Common myeloid progenitor, CD34-positive (primary cell): ENCODE measurements around the gene IFI44.

Experiments
- CTCF ChIA-PET: fragments of 350-600 bp; sonication (Branson Sonifier 250); formaldehyde crosslinking; loops from one replicate; lab custom pipeline; 2021; ENCODE audit warnings: antibody characterized with exemption; lab: Charles Lee
- POLR2A ChIA-PET: fragments of 350-600 bp; sonication (Branson Sonifier 250); formaldehyde crosslinking; loops from one replicate; lab custom pipeline; 2021; ENCODE audit warnings: antibody characterized with exemption; lab: Charles Lee
- DNase-seq, 3 donors: peaks; one replicate each; pipeline versions ENCODE4 v3.0.0 to v3.0.0-alpha.2; 2013
- H3K27ac ChIP-seq, 2 experiments: 1 replicate in 1 of 2; 2 replicates in 1 of 2; pipeline ENCODE4 v1.7.0; 2013; ENCODE audit warnings: inconsistent platforms in 2 of 2, low read length in 2 of 2, mild to moderate bottlenecking in 2 of 2, low read depth in 1 of 2, moderate library complexity in 1 of 2; ENCODE audit not compliant: severe bottlenecking in 2 of 2, insufficient read depth in 1 of 2, poor library complexity in 1 of 2
- H3K27me3 ChIP-seq, 5 experiments: replicated peaks in 2 of 5; 1 replicate in 3 of 5; 2 replicates in 2 of 5; pipeline versions ENCODE4 v1.6.1 to v1.7.0; 2013; ENCODE audit warnings: low read length in 4 of 5, mild to moderate bottlenecking in 2 of 5, moderate library complexity in 2 of 5, inconsistent platforms in 1 of 5; ENCODE audit not compliant: insufficient read depth in 5 of 5, control insufficient read depth in 4 of 5
- H3K36me3 ChIP-seq, 4 experiments: 1 replicate in 2 of 4; 2 replicates in 2 of 4; pipeline versions ENCODE4 v1.6.1 to v1.7.0; 2013; ENCODE audit warnings: low read length in 3 of 4, control low read depth in 1 of 4, mild to moderate bottlenecking in 1 of 4; ENCODE audit not compliant: control insufficient read depth in 4 of 4, insufficient read depth in 4 of 4
- H3K4me1 ChIP-seq, 4 experiments: 1 replicate in 3 of 4; 2 replicates in 1 of 4; pipeline versions ENCODE4 v1.6.1 to v1.7.1; 2013; ENCODE audit warnings: low read length in 3 of 4, mild to moderate bottlenecking in 3 of 4, control low read depth in 1 of 4, inconsistent platforms in 1 of 4, moderate library complexity in 1 of 4; ENCODE audit not compliant: control insufficient read depth in 4 of 4, insufficient read depth in 4 of 4; ENCODE audit errors: control extremely low read depth in 1 of 4
- H3K4me3 ChIP-seq, 7 experiments: 1 replicate in 4 of 7; 2 replicates in 3 of 7; pipeline versions ENCODE4 v1.5.1 to v1.7.0; 2013; ENCODE audit warnings: mild to moderate bottlenecking in 7 of 7, low read length in 6 of 7, moderate library complexity in 6 of 7, inconsistent platforms in 2 of 7, low read depth in 2 of 7, control low read depth in 1 of 7; ENCODE audit not compliant: insufficient read depth in 4 of 7, control insufficient read depth in 1 of 7; ENCODE audit errors: extremely low read depth in 1 of 7
- H3K9me3 ChIP-seq, 5 experiments: 1 replicate in 4 of 5; 2 replicates in 1 of 5; pipeline versions ENCODE4 v1.6.1 to v1.7.1; 2013; ENCODE audit warnings: low read length in 4 of 5, mild to moderate bottlenecking in 2 of 5, inconsistent platforms in 1 of 5, low read depth in 1 of 5, moderate library complexity in 1 of 5; ENCODE audit not compliant: control insufficient read depth in 4 of 5, insufficient read depth in 2 of 5; ENCODE audit errors: control extremely low read depth in 1 of 5
- WGBS: methylation state at CpG from one replicate; pipeline ENCODE4 v1.1.5; 2013; ENCODE audit not compliant: insufficient coverage; 5-methylcytosine and 5-hydroxymethylcytosine counted together

The IFI44 gene

DNA sequence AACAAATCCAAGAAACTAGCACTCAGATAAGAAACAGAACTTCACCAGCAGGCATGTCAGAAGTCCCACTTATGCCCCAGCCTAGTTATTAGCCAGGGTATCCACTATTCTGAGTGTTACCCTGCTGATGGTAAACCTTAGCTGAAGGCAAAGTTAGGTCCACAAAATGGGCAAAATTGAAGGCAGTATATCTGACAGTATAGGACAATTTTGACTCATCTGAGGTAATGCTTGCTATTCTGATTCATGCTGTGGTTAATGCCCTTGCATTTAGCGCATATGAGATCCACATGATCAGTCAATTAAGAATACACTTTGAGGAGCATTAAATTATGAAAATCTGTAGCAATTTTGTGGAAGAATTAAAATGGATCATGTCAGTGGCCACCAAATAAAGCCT is 15.1 kb downstream of the IFI44 start:
- Histone ChIP-seq H3K4me1 (peaks cover 0 to 2% (median 0%) of the 10 kb centered on the region in 4 experiments), H3K27ac (no peak overlapping the region)
- POLR2A ChIA-PET: no interaction called here

DNA sequence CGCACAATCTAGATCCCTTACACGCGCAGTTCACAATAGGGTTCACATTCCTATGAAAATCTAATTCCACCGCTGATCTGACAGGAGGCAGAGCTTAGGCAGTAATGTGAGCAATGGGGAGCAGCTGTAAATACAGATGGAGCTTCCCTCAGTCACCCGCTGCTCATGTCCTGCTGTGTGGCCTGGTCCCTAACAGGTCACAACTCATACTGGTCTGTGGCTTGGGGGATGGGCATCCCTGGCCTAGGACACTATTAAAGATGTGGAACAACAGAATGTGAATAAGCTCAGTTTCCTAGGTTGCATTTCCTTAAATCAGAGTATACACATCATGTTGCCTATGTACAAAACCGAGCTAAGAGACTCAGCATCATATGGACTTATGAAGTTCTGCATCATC is 16.2 kb downstream of the IFI44 start:
- no peak for DNase-seq
- Histone ChIP-seq H3K36me3 (peaks cover 0 to 31% (median 10%) of the 10 kb centered on the region in 4 experiments), H3K9me3 (no peaks in the 10 kb centered on the region), H3K27ac (no peak overlapping the region), H3K4me3 (no peak overlapping the region), H3K27me3 (no peaks in the 10 kb centered on the region), H3K4me1 (peaks cover 0 to 2% (median 0%) of the 10 kb centered on the region in 4 experiments)
- POLR2A ChIA-PET: no interaction called here
- 100% methylated on average over 4 of the region's 6 CpGs for WGBS
- CTCF ChIA-PET: interaction anchor here (0.7 to 2.4 kb wide), 4 partner anchors 10 to 48 kb away, joined by 3 to 6 read pairs (median 5); partner anchors contain the start of gene IFI44

More for the DNA sequence above, 15.1 kb downstream of the IFI44 start:
- Histone ChIP-seq H3K27me3 (no peaks in the 10 kb centered on the region), H3K4me3 (no peak overlapping the region), H3K9me3 (no peaks in the 10 kb centered on the region), H3K36me3 (peaks cover 0 to 39% (median 12%) of the 10 kb centered on the region in 4 experiments)
- CTCF ChIA-PET: interaction anchor here (1.4 to 2.4 kb wide), 2 partner anchors 11 to 15 kb away, joined by 4 to 6 read pairs; partner anchors contain the start of gene IFI44
- DNase-seq: no peak
- WGBS: 100% methylated on average over 1 of the region's 1 CpG

DNA sequence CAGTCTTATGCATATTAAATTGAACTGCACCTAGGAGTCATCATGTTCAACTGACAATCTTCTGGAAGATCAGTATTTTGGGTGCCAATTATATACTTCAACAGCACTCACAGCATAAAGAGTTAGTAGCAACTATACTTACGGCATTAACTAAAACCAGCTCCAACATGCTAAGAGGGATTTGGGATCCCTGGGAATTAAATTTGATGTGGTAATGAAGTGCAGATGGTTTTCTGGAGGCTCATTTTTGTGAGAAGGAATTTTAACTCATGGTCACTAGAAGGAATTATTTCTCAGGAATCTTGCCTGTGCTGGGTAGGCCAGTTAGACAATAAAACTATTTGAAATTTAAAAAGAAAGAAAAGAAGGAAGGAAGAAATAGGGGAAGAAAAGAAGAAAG is 18.3 kb downstream of the IFI44 start:
- no CpG with 5 or more reads among the region's 1 CpG for WGBS
- no peak for DNase-seq
- no peak overlapping the region for H3K27ac ChIP-seq
- no peaks in the 10 kb centered on the region for H3K9me3 ChIP-seq
- H3K4me1 ChIP-seq: peaks cover 0 to 2% (median 0%) of the 10 kb centered on the region in 4 experiments
- H3K27me3 ChIP-seq: no peaks in the 10 kb centered on the region
- H3K36me3 ChIP-seq: peaks cover 0 to 12% (median 6%) of the 10 kb centered on the region in 4 experiments
- ChIA-PET CTCF (interaction anchor here (0.8 kb wide), 1 partner anchor 49 kb away, joined by 3 read pairs; no protein-coding TSS in a partner anchor), POLR2A (no interaction called here)
- no peak overlapping the region for H3K4me3 ChIP-seq

DNA sequence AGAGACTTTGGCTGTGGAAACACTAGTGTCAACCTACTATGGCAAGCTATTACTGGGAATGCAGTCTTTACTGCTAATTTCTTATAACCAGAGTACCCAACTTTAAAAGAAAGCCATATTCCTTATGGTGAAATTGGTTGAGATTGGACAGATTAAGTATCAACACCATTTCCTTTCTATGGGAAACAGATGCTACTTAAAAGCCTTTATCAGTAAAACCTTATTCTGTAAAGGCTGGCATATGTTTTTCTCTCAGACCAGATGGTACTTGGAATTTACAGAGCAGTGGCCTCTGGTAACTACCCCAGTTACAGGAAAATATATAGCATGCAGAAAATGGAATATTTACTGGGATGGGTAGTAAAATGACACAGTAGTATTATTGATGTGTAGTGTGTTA is 18.8 kb downstream of the IFI44 start:
- Histone ChIP-seq H3K27me3 (no peaks in the 10 kb centered on the region), H3K27ac (no peak overlapping the region), H3K36me3 (peaks cover 0 to 7% (median 3%) of the 10 kb centered on the region in 4 experiments), H3K9me3 (no peaks in the 10 kb centered on the region), H3K4me3 (no peak overlapping the region), H3K4me1 (peaks cover 0 to 2% (median 0%) of the 10 kb centered on the region in 4 experiments)
- POLR2A ChIA-PET: no interaction called here
- CTCF ChIA-PET: no interaction called here
- peak in 1 of 3 donors; percentile 44 for DNase-seq

DNA sequence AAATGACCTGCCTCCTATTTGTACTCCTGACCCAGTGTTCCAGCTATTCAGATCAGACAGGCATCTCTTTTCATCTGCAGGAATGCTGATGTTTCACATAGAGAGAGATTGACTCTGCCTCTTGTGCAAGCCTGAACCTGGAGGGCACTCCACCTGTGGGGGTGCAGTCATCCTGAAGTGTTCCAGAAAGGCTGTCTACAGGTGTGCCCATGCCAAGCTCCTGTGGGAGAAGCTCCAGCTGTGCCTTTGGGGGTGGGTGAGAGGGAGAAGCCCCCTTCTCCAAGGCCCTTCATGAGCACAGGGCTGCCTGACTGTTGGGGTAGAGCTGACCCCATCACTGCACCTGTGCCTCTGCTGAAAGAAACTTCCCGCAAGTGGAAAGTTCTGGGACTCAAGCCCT is 22.8 kb downstream of the IFI44 start:
- Histone ChIP-seq H3K4me1 (peaks cover 0 to 2% (median 0%) of the 10 kb centered on the region in 4 experiments), H3K27me3 (no peaks in the 10 kb centered on the region), H3K36me3 (no peaks in the 10 kb centered on the region), H3K4me3 (no peak overlapping the region), H3K27ac (no peak overlapping the region), H3K9me3 (no peaks in the 10 kb centered on the region)
- CTCF ChIA-PET: interaction anchor here (0.5 to 2.6 kb wide), 8 partner anchors 46 to 883 kb away, joined by 3 to 14 read pairs (median 4); partner anchors contain the start of gene IFI44L
- POLR2A ChIA-PET: no interaction called here
- no peak for DNase-seq
- WGBS: 100% methylated on average over 1 of the region's 1 CpG

DNA sequence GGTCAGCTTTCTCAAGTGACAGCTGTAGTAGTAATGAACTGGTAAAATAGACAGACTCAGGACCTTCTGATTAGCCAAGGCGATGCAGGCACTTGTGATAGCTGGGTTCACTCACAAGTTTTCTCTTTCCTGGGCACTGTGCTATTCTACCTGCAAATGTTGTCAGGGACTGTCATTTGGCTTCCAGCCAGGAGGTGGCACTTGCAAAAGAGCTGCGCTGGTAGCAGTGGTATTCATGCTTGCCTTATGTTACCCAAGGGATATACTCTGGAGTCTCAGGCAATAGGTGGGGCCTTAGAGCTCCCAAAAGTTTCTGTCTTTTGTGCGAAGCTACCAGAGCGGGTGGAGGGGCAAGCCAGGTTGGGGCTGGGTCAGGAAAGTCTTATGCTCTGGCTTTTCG is 23.5 kb downstream of the IFI44 start:
- Histone ChIP-seq H3K27ac (no peak overlapping the region), H3K4me3 (no peak overlapping the region), H3K9me3 (no peaks in the 10 kb centered on the region), H3K36me3 (no peaks in the 10 kb centered on the region), H3K27me3 (no peaks in the 10 kb centered on the region), H3K4me1 (peaks cover 0 to 3% (median 0%) of the 10 kb centered on the region in 4 experiments)
- CTCF ChIA-PET: interaction anchor here (0.7 to 2.6 kb wide), 7 partner anchors 41 to 541 kb away, joined by 3 to 14 read pairs (median 4); partner anchors contain the start of gene IFI44L
- no peak for DNase-seq
- 98% methylated on average over 4 of the region's 5 CpGs for WGBS
- POLR2A ChIA-PET: no interaction called here

DNA sequence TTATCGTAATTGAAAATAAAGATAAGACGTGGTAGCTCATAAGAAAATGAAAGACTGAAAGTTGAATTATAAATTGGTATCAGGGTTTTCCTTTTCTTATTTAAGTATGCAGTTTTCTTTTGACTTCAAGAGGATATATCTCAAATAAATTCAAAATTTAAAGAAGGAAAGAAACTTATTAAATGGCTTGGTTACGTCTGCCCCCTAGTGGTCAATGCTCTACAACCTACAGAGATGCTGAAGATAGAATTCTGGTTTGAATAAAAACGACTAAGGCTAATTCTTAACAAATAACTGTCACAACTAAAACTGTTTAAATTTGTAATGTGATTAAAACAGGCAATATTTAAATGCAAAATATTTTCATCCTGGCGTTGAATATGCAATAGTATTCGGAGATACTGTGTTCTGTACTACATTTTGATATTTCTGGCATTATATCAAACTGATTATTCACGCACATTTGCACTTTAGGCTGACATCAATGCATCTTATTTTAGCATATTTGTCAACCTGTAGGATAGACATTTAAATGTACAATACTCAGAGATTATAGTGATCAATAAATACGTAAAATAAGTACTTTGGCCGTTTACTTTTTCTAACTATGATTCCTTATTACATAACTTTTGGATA is 26.8 kb downstream of the IFI44 start:
- no peak overlapping the region for H3K27ac ChIP-seq
- H3K4me3 ChIP-seq: no peak overlapping the region
- ChIA-PET CTCF (interaction anchor here (0.8 to 3.3 kb wide), 15 partner anchors 11 to 545 kb away, joined by 3 to 24 read pairs (median 5); partner anchors contain the start of genes IFI44 and IFI44L), POLR2A (no interaction called here)
- no peaks in the 10 kb centered on the region for H3K36me3 ChIP-seq
- no peaks in the 10 kb centered on the region for H3K9me3 ChIP-seq
- WGBS: no CpG with 5 or more reads among the region's 9 CpGs
- DNase-seq: peak; percentile 75 to 89 (median 81)
- H3K27me3 ChIP-seq: no peaks in the 10 kb centered on the region
- H3K4me1 ChIP-seq: peaks cover 0 to 4% (median 0%) of the 10 kb centered on the region in 4 experiments
